CD4-positive, alpha-beta T cell treated with Interleukin-2 at 100 ng/mL for 4 hours (primary cell): ENCODE measurements around the gene SEMA5A.

Experiments used
- DNase-seq: peaks from one replicate; pipeline ENCODE4 v3.0.0-alpha.2; 2020; ENCODE audit warnings: low spot score

Gene SEMA5A

DNA sequence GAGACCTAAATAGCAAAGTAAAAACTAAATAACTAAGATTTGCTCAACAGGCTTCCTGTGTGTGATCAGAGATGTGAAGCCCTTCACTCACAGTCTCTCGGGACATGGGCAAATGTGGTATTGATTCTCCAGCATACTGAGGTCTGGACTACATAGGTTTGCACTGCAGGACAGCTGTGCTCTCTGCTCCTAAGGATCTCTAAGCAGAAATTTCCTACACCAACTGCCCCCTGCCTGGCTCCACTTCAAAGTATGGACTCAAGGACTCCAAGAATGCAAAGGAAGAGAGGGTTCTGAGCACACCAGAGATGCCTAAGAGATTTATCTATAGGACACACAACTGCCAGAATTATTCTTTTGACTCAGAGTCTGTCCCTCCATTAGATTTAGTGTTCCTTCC lies 487.2 kb downstream of the SEMA5A start:
- no peak for DNase-seq

DNA sequence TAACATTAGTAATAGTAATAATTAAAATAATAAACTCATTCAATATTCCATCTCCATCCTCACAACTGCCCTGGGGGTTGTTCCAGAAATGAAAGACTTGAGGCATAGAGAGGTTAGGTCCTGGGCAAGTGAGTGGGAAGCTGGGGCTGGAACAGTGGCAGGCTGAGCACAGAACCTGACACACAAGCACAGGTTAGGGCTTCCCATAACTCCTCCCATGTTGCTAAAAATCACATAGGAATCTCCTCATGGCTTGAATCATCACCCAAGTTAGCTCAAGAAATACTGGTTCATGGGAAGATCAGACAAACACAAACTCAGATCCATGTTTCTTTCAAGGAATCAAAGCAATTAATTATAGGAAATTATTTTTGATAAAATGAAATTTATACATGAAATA lies 487.7 kb downstream of the SEMA5A start:
- no peak for DNase-seq

DNA sequence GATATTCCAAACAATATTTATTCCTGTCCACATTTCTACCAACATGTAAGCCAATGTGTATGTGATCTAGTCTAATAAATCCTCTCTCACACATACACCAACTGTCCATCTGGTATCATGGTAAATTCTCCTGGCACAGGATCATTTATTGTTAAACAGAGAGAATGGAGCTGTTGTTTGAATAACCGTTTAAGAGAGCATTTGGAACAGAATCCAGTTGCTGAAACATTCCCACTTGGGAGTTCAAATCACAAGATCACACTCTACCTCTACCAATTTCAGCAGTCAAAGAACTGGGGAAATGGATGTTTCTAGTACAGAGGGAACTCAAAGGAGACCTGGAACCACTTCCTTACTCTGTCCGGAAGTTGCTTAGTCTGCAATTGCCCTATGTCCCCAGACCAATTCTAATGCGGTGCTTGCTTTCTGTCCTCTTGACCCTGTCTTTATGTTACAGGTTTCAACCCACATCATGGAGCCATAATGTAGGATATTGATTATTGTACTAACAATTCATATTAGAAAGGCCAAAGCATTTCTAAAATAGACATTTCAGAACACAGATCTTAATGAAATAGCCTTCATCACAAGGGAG lies 488.4 kb downstream of the SEMA5A start:
- no peak for DNase-seq

- DNase-seq: no peak
Observed at GRCh38 chr5:9056046-9056445, 489.8 kb downstream of the SEMA5A start.

GRCh38 chr5:9054821-9055589 lies 490.9 kb downstream of the SEMA5A start:
- no peak for DNase-seq

- no peak for DNase-seq
Observed at GRCh38 chr5:9054322-9054721, 491.6 kb downstream of the SEMA5A start.

DNA sequence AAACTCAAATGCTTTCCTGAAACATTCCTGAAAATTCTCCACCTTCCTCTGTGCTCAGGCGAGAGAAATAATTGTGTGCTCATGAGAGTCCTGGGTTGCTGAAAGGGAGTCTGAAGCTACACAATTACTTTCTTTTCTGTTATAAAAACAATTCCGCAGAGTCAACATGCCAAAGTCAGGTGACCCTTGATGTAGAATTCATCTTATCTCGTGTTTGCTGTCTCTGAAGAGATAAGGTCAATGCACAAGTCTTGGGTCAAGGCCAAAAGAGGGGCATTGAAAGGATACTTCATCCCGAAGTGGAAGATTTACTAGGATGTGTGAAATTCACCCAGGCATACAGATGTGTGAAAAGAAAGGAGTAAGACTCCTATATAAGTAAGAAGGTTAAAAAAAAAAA lies 493.5 kb downstream of the SEMA5A start:
- no peak for DNase-seq

DNA sequence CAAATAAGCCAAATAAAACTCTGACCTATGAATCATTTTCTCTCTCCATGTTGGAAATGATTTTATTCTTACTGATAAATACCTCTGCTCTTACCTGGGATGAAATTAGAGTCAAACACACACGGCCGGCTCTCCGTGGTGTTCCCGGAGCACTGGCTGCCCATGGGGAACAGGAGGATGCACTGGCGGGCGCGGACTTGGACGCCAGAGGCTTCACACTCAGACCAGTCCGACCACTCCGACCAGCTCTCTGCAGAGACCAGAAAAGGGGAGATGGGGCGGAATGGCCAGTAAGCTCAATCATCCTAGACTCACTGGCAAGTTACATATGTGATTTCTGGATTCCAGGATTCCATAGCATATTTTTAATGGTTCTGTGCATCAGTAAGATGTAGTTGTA lies 494.1 kb downstream of the SEMA5A start:
- DNase-seq: no peak

DNA sequence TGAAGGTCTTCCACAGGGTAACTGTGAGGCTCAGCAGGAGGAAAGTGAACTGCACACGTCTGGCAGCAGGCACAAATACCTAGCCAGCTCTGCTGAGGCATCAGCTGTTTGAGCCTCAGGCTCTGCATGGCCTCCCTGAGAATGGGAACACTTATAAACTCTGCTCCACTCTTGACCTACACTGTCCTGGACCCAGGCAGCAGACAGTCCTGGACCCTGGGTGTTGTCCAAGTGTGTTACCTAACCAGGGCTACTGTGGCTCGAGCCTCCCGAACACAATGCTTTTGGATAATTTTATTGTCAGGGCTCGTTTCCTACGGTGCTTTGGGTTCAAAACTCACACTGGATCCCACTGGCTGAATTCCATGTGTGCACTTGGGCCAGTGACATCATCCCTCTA lies 497.9 kb downstream of the SEMA5A start:
- DNase-seq: no peak

- DNase-seq: no peak
Observed at GRCh38 chr5:9046756-9047481, 499.0 kb downstream of the SEMA5A start.

GRCh38 chr5:9045946-9046345 lies 499.9 kb downstream of the SEMA5A start:
- DNase-seq: no peak

DNA sequence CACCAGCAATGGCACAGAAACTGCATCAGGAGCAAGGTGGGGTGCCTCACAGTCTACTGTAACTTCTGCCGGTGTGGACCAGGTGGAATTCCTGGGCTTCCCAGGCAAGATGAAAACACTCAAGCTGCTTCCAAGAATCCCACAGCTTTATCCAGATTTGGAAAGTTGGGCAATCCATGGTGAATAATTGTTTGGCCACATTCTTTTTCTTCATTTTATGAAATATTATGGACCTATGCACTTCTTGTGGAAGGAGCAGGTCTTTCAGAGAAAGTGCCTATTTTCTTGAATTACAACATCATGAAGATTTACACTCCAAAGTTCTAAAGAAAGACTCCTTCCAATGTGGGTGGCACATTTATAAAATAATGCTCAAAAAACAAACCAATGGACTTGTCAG lies 503.6 kb downstream of the SEMA5A start:
- no peak for DNase-seq

GRCh38 chr5:9040475-9040874 lies 505.4 kb downstream of the SEMA5A start:
- no peak for DNase-seq

DNA sequence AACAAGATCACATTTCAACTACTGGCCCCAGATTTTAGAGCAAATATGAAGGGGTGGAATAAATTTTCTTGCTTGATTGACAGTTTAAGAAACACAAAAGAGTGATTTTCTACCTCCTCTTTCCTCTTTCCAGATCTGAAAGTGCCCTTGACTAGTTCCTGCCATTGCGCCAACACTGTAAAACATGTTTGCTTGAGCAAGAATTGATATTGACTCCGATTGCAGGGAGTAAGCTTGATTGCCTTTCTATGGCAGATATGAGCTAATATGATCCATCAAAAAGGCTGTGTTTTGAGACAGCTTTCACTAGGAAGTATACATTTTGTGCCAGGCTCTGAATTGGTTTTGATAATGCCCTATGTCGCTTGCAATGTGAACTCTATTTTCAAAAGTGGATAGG lies 508.8 kb downstream of the SEMA5A start:
- no peak for DNase-seq

DNA sequence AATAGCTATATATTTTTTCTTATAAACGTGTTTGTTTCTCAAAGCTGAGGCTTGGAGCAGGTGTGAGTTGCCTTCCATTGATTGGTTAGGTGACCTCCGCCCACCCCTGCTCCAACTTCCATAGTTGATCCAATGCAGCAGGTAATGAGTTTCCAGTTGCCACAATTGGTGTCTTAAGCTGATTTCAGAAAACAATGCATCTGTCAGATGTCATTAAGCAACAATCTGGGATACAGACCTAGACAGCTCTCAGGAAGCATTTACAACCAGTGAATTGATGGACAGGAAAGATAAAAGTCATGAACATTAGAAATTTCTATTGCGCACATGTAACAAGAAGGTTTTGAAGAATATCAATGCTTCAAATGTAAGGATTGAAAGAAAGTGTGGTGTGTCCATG lies 510.5 kb downstream of the SEMA5A start:
- DNase-seq: no peak

DNA sequence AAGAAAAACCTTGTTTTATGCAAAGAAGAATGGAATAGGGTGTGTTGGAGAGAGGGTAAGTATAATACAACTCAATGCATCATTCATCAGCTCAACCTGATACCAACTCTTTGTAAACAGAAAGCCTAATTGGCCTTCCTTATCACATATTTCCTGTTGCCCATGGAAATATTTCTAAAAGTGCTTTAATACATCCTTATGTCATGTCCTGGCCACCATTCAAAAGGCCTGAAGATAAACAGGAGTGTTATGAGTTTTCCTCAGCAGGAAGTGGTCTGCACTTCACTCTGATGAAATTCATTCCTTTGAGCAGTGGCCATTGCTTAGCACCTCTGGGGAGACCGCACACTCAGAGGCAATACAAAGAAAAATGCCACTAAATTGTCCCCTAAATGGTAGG lies 511.2 kb downstream of the SEMA5A start:
- DNase-seq: no peak

GRCh38 chr5:9033524-9033923 lies 512.4 kb downstream of the SEMA5A start:
- DNase-seq: no peak

- DNase-seq: no peak
Observed at GRCh38 chr5:9025942-9026341, 519.9 kb downstream of the SEMA5A start.

- no peak for DNase-seq
Observed at GRCh38 chr5:9020996-9021395, 524.9 kb downstream of the SEMA5A start.

DNA sequence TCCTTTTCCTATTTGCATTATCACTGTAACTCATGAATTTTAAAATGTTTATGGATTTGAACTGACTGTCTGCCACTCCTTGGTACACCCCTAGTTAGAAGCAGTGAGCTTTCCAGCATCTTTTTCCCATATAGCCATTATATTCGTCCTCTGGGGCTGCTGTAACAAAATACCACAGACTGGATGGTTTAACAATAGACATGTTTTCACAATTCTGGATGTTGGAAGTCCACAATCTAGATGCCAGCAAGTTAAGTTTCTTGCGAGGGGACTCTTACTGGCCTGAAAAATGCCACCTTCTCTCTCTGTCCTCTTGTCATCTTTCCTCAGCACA lies 530.0 kb downstream of the SEMA5A start:
- DNase-seq: no peak

DNA sequence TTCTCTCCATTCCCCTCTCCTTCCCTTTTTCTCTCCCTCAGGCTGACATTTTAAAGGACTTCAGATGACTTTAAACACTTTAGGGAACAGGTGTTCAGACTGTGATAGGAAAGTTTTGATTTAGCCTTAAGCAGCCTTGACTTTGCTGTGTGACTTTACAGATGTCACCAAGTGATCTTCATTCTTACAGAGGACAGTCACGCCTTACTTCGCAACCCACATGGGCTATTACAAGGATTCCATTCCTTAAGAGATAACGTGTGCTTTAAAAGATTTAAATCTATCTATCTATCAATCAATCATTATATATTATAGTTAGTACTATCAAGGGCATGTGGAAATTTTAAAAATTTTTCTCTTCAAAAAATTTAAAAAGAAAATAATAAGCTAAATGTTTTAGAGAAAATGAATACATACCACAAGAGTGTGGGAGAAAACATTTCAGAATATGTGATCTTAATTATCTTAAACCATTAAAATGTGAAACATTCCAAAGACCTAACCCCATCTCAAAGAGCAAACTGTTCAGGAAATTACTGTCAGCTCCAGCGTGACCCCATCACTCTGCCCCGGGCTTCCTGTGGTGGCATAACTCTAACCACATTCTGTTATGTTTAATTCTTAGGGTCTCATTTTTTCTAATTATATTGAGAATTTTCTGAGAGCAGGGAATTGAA lies 530.5 kb downstream of the SEMA5A start:
- DNase-seq: no peak

GRCh38 chr5:9013147-9013546 lies 532.7 kb downstream of the SEMA5A start:
- no peak for DNase-seq
